Measurements from ENCODE around the gene GPR107.

- TF ChIP-seq, protein P1, sequence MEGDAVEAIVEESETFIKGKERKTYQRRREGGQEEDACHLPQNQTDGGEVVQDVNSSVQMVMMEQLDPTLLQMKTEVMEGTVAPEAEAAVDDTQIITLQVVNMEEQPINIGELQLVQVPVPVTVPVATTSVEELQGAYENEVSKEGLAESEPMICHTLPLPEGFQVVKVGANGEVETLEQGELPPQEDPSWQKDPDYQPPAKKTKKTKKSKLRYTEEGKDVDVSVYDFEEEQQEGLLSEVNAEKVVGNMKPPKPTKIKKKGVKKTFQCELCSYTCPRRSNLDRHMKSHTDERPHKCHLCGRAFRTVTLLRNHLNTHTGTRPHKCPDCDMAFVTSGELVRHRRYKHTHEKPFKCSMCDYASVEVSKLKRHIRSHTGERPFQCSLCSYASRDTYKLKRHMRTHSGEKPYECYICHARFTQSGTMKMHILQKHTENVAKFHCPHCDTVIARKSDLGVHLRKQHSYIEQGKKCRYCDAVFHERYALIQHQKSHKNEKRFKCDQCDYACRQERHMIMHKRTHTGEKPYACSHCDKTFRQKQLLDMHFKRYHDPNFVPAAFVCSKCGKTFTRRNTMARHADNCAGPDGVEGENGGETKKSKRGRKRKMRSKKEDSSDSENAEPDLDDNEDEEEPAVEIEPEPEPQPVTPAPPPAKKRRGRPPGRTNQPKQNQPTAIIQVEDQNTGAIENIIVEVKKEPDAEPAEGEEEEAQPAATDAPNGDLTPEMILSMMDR (conservative IDR thresholded peaks at IDR 0.05) = no peak
- no peak for TF ChIP-seq EZH2 (IDR thresholded peaks at IDR 0.05; ENCODE audit: low read depth)
Measured at GRCh38 chr9:130173666-130173983, 119.9 kb downstream of the GPR107 start.

All from PC-9 (cell line).